B cell (primary cell): ENCODE measurements around the gene ACIN1.

Experiments
- EZH2 ChIP-seq: IDR thresholded peaks from 2 replicates; pipeline ENCODE4 v1.6.1; 2012; ENCODE audit warnings: borderline replicate concordance, low read depth, mild to moderate bottlenecking, moderate library complexity, low read length; ENCODE audit not compliant: insufficient read depth, poor library complexity, severe bottlenecking
- TF ChIP-seq, protein P1 (sequence below): fragments of 200-600 bp; IDR thresholded peaks from one replicate; pipeline ENCODE4 v1.8.0; 2022; ENCODE audit warnings: antibody characterized with exemption, mild to moderate bottlenecking

DNA sequence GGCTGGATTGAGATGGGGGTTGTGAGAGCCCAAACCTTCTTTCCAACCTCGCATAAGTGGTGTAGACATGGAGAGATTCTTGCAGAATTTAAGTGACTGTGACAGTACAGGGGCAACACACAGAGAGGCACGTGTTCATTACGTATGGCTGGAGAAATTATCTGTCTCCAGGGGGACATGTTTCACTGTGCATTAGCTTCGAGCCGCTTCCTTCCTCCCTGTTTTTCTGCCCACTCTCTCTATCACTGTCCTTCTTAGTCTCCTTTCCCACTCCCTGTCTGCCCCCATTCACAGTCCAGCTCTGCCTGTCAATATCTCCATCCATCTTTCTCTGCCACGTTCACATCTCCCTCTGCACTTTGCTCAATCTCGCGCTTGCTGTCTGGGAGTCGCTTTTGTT is 73.5 kb downstream of the ACIN1 start:
- TF ChIP-seq, protein P1, sequence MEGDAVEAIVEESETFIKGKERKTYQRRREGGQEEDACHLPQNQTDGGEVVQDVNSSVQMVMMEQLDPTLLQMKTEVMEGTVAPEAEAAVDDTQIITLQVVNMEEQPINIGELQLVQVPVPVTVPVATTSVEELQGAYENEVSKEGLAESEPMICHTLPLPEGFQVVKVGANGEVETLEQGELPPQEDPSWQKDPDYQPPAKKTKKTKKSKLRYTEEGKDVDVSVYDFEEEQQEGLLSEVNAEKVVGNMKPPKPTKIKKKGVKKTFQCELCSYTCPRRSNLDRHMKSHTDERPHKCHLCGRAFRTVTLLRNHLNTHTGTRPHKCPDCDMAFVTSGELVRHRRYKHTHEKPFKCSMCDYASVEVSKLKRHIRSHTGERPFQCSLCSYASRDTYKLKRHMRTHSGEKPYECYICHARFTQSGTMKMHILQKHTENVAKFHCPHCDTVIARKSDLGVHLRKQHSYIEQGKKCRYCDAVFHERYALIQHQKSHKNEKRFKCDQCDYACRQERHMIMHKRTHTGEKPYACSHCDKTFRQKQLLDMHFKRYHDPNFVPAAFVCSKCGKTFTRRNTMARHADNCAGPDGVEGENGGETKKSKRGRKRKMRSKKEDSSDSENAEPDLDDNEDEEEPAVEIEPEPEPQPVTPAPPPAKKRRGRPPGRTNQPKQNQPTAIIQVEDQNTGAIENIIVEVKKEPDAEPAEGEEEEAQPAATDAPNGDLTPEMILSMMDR, result no peak
- no peak for TF ChIP-seq EZH2
